ENCODE results near the gene GPC6. TPM values are rescaled to one million over a fixed set of nuclear protein-coding genes. Genes with fewer than 3 reads are reported as not detected.
A peak's percentile ranks its signal among the peaks of the same experiment; 100 is the strongest.

GPC6 gene
- total and polyA plus RNA-seq, 4 donors = 5.9 to 29.1 (median 18.2) TPM

GRCh38 chr13:93767180-93767916 lies 540.7 kb downstream of the GPC6 start (continued):
- peak; percentile 21 for TF ChIP-seq ZBTB33 (IDR thresholded peaks at IDR 0.05)

- Histone ChIP-seq H3K36me3 (ENCODE audit: control insufficient read depth in 4 of 4, insufficient read depth in 3 of 4, low read depth in 1 of 4, low read length in 3 of 4) (no peaks in the 10 kb centered on the region), H3K9ac (ENCODE audit: low read depth in 1 of 2, low read length in 2 of 2) (no peak overlapping the region)
- WGBS = 43% methylated on average over 4 of the region's 4 CpGs
These were observed 541.4 kb downstream of the GPC6 start for GRCh38 chr13:93767917-93768409.

More at GRCh38 chr13:93767917-93768409, 541.4 kb downstream of the GPC6 start:
- TF ChIP-seq HNF4A (conservative IDR thresholded peaks at IDR 0.05) = no peak
- no peak for TF ChIP-seq JUND (IDR thresholded peaks at IDR 0.05)
- peak; percentile 25 for TF ChIP-seq MAX (IDR thresholded peaks at IDR 0.05)
- TF ChIP-seq HNF4G (IDR thresholded peaks at IDR 0.05) = no peak
- TF ChIP-seq ATF3 (IDR thresholded peaks at IDR 0.05) = no peak
- TF ChIP-seq EGR1 (IDR thresholded peaks at IDR 0.05; ENCODE audit: low read depth in 2 of 2) = no peak
- no peak for TF ChIP-seq CTCF (IDR thresholded peaks at IDR 0.05; ENCODE audit: low read depth, low read length, missing input control)
- TF ChIP-seq FOXA1 (IDR thresholded peaks at IDR 0.05) = no peak
- peak; percentile 83 for TF ChIP-seq TAF1 (conservative IDR thresholded peaks at IDR 0.05)
- peak; percentile 41 for TF ChIP-seq SP1 (IDR thresholded peaks at IDR 0.05)
- TF ChIP-seq RXRA (IDR thresholded peaks at IDR 0.05) = no peak
- no peak for TF ChIP-seq YY1 (IDR thresholded peaks at IDR 0.05)
- TF ChIP-seq GABPA (IDR thresholded peaks at IDR 0.05 in 1 of 2, conservative IDR thresholded peaks at IDR 0.05 in 1 of 2) = no peak
- TF ChIP-seq ZBTB33 (IDR thresholded peaks at IDR 0.05) = no peak
- TF ChIP-seq FOXA2 (IDR thresholded peaks at IDR 0.05) = no peak
- TF ChIP-seq REST (IDR thresholded peaks at IDR 0.05) = no peak
- TF ChIP-seq NR2F2 (IDR thresholded peaks at IDR 0.05) = no peak
- peak in 1 of 2 donors; percentile 21 for TF ChIP-seq RAD21 (IDR thresholded peaks at IDR 0.05)
- no peak overlapping the region for H3K4me3 ChIP-seq (ENCODE audit: low read depth in 1 of 3, low read length in 3 of 3)
- no peaks in the 10 kb centered on the region for H3K27me3 ChIP-seq (ENCODE audit: control insufficient read depth in 4 of 4, insufficient read depth in 4 of 4, low read length in 3 of 4)
- no peaks in the 10 kb centered on the region for H3K9me3 ChIP-seq (ENCODE audit: control insufficient read depth in 4 of 4, low read length in 3 of 4)
- H3K4me1 ChIP-seq (ENCODE audit: control insufficient read depth in 4 of 4, insufficient read depth in 4 of 4, low read length in 3 of 4) = peaks cover 2 to 31% (median 20%) of the 10 kb centered on the region in 4 donors
- DNase-seq (ENCODE audit: low spot score) = no peak
- peak overlapping the region; percentile 64 to 86 for H3K27ac ChIP-seq (ENCODE audit: low read depth in 1 of 2, low read length in 2 of 2)

Data from liver (tissue), 9 donors.